ENCODE results near the gene MAPKAPK5.

GRCh38 chr12:111937429-111937828 lies 95.4 kb downstream of the MAPKAPK5 start:
- no peak for TF ChIP-seq CTCF (IDR thresholded peaks at IDR 0.05)
- no peak for TF ChIP-seq POLR2A (IDR thresholded peaks at IDR 0.05)

All from Peyer's patch (tissue), 4 donors.